Stimulated activated naive B cell treated with anti-CD40 and anti-IgM and Interleukin-4, amounts not matched to agents 10 μg/mL and 1 μg/mL and 100 μg/mL, for 72 hours (primary cell): ENCODE results near the gene AFF3.
"Not testable (repeated sequence)": the region's sequence is repeated elsewhere in the genome, so short reads cannot be mapped to it uniquely, and the experiment has no call there.

Experiments
- ATAC-seq, 2 donors: fragments of 150-1000 bp; cut with Tn5 transposase; replicated peaks; 2 replicates each; pipeline ENCODE4 v1.10.0; 2021; ENCODE audit warnings: moderate library complexity in 1 of 2
- DNase-seq: peaks from one replicate; pipeline ENCODE4 v3.0.0; 2021
- H3K27ac Mint-ChIP-seq: one replicate; pipeline ENCODE4 v1.8.0; 2022; ENCODE audit warnings: mild to moderate bottlenecking, mixed read lengths
- H3K27me3 Mint-ChIP-seq, 2 donors: one replicate each; pipeline ENCODE4 v1.8.0; 2022; ENCODE audit warnings: mixed read lengths in 2 of 2
- H3K36me3 Mint-ChIP-seq, 2 donors: one replicate each; pipeline ENCODE4 v1.8.0; 2022; ENCODE audit warnings: mixed read lengths in 2 of 2, mild to moderate bottlenecking in 1 of 2
- H3K4me1 Mint-ChIP-seq, 2 donors: one replicate each; pipeline ENCODE4 v1.8.0; 2022; ENCODE audit warnings: mixed read lengths in 2 of 2, mild to moderate bottlenecking in 1 of 2
- H3K4me3 Mint-ChIP-seq, 2 donors: one replicate each; pipeline ENCODE4 v1.8.0; 2022; ENCODE audit warnings: mild to moderate bottlenecking in 2 of 2, mixed read lengths in 2 of 2, moderate library complexity in 1 of 2
- H3K9me3 Mint-ChIP-seq, 2 donors: one replicate each; pipeline ENCODE4 v1.8.0; 2022; ENCODE audit warnings: mixed read lengths in 2 of 2, mild to moderate bottlenecking in 1 of 2

AFF3 gene

GRCh38 chr2:99509387-99509786 lies 633.0 kb downstream of the AFF3 start:
- H3K27ac Mint-ChIP-seq = no peak overlapping the region
- H3K9me3 Mint-ChIP-seq = no peaks in the 10 kb centered on the region
- no peaks in the 10 kb centered on the region for H3K36me3 Mint-ChIP-seq

GRCh38 chr2:99507937-99508818 lies 634.2 kb downstream of the AFF3 start:
- Mint-ChIP-seq H3K36me3 (no peaks in the 10 kb centered on the region), H3K27ac (no peak overlapping the region), H3K4me3 (no peak overlapping the region), H3K9me3 (no peaks in the 10 kb centered on the region), H3K4me1 (peaks cover 13 to 29% of the 10 kb centered on the region in 2 donors), H3K27me3 (no peaks in the 10 kb centered on the region)
- ATAC-seq (no peak), DNase-seq (no peak)

More at GRCh38 chr2:99509387-99509786, 633.0 kb downstream of the AFF3 start:
- no peak for ATAC-seq
- H3K4me1 Mint-ChIP-seq = peaks cover 10 to 22% of the 10 kb centered on the region in 2 donors
- H3K27me3 Mint-ChIP-seq = no peaks in the 10 kb centered on the region
- DNase-seq = no peak
- H3K4me3 Mint-ChIP-seq = no peak overlapping the region

- Mint-ChIP-seq H3K27me3 (peaks cover 5 to 13% of the 10 kb centered on the region in 2 donors), H3K9me3 (no peaks in the 10 kb centered on the region), H3K27ac (peak overlapping the region; percentile 17), H3K36me3 (no peaks in the 10 kb centered on the region), H3K4me3 (no peak overlapping the region), H3K4me1 (peaks cover 13 to 29% of the 10 kb centered on the region in 2 donors)
- no peak for DNase-seq
- peak; percentile 63 to 75 for ATAC-seq
These were observed 637.4 kb downstream of the AFF3 start for GRCh38 chr2:99504844-99505584.

- not testable (repeated sequence) for H3K4me3 Mint-ChIP-seq, ATAC-seq, H3K9me3 Mint-ChIP-seq, H3K27ac Mint-ChIP-seq, H3K36me3 Mint-ChIP-seq, DNase-seq
- Mint-ChIP-seq H3K4me1 (peaks cover 13 to 33% of the 10 kb centered on the region in 2 donors), H3K27me3 (peaks cover 15 to 25% of the 10 kb centered on the region in 2 donors)
These were observed 638.6 kb downstream of the AFF3 start for GRCh38 chr2:99503662-99504416.

- Mint-ChIP-seq H3K36me3 (no peaks in the 10 kb centered on the region), H3K27ac (no peak overlapping the region), H3K9me3 (no peaks in the 10 kb centered on the region), H3K27me3 (peaks cover 33 to 50% of the 10 kb centered on the region in 2 donors), H3K4me1 (peaks cover 7 to 26% of the 10 kb centered on the region in 2 donors), H3K4me3 (no peak overlapping the region)
- ATAC-seq (no peak), DNase-seq (no peak)
These were observed 646.4 kb downstream of the AFF3 start for GRCh38 chr2:99496021-99496420.
